Activated CD4-positive, alpha-beta T cell treated with anti-CD3 and anti-CD28 coated beads for 1 hour (primary cell): ENCODE data around the gene RCAN2.

Source experiments
- DNase-seq: peaks from one replicate; pipeline ENCODE4 v3.0.0-alpha.2; 2020

The RCAN2 gene

DNA sequence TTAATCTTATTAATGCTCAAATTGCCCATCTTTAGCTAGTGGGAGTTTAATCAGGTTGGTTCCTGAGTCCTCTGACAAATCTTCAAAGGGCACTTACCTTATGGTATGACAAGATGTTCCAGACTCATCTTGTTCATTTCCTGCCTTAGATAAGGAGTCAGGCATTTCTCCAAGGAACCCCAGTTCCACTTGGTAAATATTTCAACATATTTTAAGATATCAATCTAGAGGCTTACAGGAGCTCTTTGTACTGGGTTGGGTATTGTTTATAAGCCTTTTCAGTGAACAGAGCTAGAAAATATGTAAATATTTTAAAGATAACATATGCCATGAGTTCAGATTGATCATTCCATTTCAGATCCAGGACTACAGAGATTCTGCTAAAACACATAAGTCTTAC, 159.8 kb downstream of the RCAN2 start:
- DNase-seq, result no peak

DNA sequence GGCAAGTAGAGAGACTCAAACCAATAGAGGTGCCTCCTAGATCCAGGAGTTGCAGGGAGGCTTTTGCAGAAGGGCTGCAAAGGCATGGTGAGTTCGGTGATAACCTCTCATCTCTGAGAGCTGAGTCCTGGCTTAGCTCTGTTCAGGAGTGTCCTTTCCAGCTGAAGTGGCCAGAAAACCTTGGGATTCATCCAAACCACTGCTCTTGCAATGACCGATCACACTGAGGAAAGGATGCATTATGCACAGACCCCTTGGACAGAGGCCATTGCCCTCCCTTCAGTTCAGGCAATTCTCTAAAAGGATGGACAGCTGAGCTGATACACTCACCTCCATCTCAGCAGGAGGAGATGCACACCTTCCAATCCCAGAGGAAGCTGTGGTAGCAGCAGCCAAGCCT, 161.7 kb downstream of the RCAN2 start:
- no peak for DNase-seq

DNA sequence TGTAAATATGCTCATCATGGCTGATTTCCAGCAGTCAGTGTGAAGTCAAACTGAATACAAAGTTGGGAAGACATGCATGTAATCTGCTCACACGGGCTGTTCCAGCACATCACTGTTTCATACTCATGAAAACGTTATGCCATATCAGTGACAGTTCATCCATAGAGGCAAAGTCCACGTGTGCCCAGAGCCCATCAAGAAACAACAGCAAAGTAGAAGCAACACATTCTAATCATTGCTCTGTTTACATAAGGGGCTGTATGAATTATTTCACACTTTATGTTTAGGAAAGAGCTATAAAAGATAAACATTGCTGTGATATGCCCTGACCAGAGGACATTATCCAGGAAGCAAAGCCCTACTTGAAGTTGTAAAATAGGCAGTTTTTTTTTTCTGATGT, 163.5 kb downstream of the RCAN2 start:
- DNase-seq, result no peak

DNA sequence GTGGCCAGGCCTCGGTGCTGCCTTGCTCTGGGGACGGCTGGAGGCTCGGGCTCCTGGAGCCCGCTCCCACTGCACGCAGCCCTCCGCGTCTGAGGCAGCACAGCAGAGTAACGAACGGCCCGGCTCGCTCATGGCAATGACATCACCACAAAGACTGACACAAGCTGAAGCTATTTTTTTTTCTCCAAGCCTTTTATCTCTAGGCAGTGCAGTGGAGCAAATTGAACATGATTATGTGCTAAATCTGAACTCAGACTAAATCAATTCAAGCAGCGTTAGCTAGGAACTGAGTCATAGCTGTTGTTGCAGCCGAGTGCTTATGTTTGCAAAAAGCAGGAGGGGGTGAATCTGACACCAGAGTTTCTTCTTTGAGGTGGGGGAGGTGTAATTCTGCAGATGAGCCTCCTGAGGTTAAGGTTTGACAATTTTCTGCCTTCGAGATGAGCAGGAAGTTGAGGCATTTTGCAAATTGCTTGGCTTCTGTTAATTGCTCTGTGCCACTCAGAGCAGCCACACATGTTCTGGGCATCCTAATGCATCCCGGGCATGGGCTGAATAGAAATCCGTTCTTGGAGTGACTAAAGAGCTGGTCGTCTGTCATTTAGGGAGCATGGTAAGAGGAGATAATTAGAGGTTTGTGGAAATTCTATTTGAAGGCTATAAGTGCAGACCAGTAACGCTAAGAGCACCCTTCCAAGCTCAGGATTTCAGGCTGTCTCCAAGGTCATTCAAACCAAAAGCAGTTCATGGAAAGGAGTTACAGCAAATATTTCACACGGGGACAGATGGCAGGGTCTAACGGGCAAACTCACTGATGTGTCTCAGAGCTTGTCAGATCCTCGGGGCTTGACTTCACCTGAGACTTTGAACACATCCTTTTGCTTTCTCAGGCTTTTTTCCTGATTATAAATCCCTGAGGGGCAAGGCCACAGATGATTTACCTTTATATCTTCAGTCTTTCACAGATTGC, 165.4 kb downstream of the RCAN2 start:
- DNase-seq, result no peak

DNA sequence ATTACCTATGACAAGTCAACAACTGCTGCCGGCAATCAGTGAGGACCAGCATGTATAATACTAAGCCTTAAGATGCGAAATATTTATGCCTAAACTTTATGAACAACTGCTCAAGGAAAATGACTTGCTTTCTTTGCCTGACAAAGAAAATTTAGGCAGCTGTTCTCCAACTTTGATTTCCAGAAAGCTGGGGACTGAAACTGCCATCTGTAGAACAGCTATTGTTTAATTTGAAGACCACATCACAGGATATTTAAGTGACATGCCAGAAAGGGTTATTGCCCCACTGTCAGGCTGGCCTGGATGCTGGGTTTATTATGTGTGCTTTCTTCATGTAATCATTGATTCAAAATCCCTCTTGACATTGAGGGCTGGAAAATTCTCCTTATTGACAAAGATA, 166.5 kb downstream of the RCAN2 start:
- no peak for DNase-seq

DNA sequence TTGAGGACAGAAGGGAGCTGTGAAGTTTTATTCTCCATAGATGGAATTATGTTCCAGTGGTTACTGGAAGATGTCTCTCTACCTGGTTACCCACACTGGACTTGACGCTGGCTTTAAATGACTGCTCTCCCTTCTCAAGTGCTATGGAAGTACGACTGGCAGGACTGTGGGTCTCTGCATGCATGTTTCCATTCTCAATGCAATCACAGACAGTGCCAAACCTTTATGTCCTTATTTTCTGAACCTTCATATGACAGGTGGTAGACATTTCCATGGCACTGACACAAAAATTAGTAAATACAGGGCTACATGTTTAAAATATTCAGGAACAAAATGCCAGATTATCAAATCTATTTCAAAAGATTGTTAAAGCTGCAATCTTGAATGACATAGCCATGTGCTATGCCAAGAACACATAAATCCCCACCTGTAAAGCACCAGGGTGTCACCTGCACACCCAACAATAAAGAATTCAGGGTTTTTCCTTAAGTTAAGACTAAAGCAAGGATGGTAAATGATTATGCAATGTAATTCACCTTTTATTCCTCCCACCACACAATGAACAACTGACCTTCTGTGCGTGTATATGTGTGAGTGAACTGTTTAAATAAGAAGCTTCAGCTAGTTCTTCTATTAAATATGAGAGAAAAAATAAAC, 167.2 kb downstream of the RCAN2 start:
- no peak for DNase-seq

DNA sequence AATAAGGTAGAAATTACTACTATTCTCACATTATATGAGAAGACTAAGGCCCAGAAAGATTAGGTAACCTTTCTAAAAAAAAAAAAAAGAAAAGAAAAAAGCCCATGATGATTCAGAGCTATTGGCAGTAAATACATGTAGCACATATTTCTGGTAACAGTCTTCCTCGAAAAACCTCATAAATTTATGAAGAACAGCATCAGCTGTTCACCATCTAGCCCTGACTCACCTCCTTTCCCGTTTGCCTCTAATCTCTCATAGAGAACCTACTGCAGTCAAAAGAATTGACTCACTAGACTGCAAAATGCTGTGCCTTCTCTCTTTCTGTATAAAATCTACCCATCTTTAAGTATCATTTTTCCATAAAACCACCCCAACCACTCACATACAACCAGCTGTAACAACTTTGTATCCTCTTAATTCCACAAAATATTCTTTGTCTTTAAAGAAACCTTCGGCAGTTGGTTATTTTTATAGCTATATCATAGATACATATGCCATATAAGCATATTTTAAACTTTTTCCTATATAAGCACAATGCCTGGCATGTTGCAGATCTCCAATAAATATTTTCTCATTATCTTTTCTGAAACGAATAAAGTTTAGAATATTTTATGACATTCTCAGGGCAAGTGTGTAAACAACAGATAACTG, 167.8 kb downstream of the RCAN2 start:
- no peak for DNase-seq

DNA sequence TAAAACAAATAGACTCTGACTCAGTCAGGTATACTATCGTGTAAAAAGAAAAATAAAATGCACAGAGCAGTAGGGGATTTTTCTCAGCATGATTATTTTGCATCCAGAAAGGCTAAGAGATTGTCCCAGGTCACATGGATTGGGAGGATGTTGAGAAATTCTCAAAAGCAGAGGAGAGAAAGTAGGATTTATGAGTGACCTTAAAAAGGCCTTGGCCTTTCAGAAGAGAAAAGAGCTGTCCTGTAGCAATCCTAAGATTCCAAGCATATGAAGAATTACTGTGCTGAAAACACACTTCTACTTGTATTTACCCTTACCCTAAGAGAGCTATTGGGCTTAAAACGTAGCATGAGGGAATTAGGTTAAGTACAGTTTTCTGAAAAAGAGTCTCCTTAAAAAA, 170.7 kb downstream of the RCAN2 start:
- DNase-seq, result no peak

DNA sequence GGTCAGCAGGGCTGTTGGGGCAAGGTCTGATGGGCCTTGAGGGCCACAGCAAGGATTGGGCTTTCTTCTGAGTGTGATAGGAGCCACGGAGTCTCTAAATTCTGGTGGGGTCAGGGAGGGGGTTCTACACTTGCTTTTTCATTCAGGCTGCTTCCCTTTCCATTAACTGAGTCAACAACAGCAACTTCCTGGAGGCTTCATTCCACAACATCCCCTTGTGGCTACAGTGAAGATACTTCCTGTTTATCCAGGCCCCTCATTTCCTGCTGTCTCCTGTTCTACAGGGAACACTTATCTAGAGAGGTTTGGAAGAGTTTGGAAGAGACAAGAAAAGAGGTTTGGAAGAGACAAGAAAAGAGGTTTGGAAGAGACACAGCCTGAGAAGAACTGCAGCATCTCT, 175.7 kb downstream of the RCAN2 start:
- DNase-seq, result no peak

DNA sequence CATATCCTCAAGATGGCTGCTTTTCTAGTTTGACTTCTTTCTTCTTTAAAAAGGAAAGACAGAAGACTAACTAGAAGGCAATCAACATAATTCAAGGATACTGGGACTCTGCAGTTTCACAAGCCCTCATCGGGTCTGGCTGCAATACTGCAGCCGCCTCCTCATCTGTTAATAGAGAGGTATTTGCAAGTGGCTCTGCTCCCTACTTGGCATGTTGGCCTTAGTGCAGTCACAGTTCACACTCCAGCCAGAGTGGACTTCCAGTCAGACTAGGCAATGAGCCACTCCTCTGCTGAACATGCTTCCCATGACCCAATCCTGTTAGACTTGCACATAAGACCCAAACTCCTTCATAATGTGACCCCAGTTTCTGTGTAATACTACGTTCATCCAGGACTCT, 178.6 kb downstream of the RCAN2 start:
- DNase-seq, result no peak

DNA sequence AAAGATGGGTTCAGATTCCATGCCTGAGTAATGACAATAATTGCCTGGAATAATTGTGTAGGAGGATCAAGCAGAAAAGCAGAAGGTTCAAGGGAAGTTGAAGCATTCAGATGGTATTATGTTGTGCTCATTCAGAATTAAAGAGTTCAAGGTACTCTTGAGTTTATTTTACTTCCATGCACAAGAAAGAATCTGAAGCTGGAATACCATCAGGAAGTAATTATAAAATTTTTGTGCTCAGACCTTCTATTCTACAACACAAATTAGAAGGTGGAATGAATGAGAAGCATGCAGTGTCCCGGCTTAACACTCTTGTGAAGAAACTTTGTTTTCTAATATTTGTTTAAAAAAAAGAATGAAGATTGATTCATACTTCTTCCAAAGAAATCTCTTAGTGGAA, 181.1 kb downstream of the RCAN2 start:
- no peak for DNase-seq

DNA sequence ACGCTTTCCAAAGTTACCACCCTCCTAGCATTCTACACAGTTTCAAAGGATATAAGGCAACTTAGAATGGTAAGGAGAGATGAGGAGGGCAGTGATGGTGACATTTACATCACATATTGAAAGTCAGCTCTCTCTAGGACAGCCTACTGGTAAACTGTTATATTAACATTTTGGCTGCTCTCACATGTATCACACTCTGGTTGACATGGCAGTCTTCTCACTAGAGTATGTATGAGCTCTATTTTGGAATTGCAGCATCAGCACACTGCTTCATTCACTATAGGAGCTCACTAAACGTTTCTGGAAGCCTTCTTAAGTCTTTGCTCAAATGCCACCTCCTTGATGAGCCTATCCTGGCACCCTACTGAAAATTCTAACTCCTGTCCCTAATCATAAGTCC, 184.8 kb downstream of the RCAN2 start:
- DNase-seq, result no peak

DNA sequence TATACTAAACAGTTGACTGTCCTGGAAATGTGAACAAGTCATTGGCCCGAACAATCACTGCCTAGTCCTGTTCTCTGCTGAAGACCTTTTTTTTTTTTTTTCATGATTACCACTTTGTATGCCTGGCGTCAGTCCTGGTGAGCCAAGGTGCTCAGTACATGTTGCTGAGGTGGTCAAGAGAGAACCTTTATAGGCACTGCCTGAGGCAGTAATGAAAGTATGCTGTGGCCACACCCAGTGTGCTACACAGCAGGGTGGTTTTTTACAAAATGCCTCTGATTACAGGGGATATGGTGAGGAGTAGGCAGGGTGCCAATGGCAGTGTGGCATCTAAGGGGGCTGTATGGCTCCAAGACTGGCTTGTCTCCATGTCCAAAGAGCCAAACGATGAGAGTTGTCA, 185.4 kb downstream of the RCAN2 start:
- no peak for DNase-seq

DNA sequence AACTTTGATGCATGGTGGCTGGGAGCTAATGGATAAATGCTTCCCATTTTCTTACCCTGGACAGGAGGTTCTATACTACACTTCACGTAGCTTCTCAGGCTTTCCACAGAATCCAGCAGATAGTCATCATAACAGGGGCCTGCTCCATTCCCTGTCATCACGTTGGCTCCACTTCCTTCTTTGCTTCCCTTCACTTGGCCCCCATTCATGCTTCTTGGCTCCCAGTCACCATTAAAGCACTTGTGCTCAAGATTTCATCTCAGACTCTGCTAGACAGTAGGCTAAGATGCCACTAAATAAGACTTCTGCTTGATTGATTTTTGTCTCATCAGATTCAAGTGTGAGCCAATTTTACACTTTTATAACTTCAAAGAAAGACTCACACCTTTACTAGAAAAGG, 186.0 kb downstream of the RCAN2 start:
- no peak for DNase-seq

DNA sequence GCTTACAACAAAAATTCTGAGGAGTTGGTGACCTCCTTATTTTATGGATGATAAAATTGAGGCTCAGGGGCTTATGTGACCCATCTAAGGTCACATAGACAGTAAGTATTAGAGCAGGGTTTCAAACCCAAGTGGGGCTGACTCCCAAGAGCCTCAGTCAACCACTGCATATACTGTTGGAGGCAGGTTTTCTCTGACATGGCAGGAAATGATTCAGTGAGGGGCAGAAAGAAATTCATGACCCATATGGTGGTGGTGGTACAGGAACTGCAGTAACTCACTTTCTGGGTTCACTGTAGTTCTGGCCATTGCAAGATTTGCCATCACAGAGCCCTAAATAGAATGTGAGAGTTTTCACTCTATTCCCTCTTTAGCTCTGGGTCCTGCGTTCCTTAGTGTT, 188.4 kb downstream of the RCAN2 start:
- no peak for DNase-seq

DNA sequence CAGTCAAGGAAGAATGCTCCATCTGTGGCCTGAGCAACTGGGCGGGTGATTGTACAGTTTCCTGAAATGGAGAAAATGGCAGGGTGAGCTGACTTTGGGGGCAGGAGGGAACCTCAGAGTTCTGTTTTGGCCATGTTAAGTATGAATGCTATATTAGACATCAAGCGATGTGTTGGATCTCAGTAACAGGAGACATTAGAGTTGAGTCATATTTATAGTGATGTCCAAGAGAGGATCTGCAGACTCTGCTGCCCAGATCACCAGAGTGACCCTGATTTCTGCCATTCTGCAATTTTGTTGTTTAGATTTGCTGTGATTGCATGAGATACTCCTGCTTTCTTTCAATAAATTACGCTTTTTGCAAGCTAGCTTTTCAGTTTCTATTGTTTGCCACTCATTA, 189.1 kb downstream of the RCAN2 start:
- DNase-seq, result no peak

DNA sequence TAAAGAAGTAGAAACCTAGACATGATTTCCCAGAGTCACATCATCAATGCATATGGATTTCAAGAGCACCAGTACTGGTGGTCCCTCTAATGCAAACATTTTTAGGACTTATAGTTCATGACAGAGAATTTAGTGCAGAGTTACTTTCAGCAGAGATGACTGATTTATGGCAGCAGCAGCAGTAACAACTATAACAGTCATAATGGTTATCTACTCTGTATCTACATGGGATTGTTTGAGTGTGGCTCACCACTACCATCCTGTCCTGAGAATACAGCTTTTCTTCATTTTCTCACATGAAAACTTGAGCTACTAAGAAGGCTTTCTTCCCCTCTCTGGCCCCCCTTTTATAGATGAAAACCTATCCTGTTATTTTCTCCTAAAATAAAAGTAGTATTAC, 192.0 kb downstream of the RCAN2 start:
- DNase-seq, result no peak

DNA sequence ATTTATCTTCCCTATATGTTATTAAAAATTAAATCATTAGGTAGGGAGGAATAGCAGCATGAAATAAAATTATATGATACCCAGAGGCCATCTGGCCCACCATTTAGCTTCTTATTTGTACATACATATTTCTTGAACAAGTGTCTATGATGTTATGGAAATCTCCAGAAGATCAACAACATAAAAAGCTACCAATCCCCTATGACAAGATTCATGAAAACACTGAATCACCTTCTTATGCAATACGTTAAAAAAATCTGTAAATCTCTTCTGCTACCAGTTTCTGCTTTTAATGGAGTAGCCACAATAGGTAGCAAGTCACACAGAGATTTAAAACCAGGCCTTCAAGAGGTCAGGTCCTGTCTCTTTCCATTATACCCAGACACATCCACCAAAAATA, 194.7 kb downstream of the RCAN2 start:
- no peak for DNase-seq

DNA sequence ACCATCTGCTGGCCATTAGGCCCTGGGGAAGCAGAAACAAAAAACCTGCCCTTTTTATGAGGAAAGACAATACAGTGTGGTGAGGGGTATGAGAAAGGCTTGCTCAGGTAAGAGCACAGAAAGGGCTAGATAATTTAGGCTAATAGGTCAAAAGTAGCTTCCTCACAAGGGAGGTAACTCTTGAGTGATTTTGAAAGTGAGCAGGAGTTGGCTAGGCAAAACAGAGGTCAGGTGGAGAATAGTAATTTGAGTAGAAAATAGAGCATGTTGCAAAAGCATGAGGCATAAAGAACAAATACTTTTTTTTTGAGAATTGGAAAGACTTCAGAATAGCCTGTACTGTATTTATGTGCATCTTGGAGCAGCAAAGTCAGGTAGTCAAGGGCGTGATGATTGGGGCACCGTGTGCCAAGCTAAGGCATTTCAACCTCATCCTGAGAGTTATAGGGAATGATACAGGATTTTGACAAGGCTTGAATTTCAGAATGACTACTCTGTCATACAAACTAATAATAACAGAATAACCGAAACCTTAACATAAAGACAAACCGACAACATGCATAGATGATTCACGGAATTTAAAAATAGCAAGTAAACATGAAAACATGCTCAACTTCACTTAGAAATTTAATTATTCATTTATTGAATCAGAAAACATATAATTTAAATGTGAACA, 197.5 kb downstream of the RCAN2 start:
- DNase-seq, result no peak

DNA sequence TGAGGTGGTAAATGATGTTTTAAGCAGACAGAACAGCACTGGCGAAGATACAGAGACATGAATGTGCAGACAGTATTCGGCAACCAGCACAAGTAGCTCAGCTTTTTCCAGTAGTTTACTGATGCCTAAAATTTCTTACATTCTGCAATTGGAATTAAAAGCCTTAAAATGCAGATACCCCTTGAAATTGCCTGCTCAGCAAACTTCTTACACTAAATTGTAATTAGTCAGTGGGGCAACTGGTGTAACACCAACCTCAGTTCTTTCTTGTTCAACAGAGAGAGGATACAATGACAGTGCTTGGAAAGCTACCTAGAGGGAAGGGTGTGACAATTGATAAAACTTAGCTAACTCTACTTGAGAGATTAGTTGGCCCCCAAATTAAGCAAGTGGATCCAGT, 199.4 kb downstream of the RCAN2 start:
- DNase-seq, result no peak

DNA sequence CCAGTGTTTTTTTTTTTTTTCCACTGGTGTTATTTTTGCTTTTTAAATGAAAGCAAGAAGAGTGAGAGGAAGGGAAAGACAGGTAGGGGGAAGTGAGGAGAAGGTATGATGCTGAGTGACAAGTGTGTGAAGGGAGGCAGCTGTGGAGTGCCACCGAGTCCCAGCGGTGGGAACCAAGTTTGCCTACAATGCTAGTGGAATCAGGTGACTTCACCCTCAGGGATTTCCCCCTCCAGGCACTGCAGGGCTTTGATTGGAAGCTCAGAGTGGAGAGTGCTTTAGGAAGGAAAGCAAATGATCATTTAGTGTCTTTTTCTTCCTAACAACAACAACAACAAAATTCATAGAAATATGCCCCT, 200.0 kb downstream of the RCAN2 start:
- no peak for DNase-seq

DNA sequence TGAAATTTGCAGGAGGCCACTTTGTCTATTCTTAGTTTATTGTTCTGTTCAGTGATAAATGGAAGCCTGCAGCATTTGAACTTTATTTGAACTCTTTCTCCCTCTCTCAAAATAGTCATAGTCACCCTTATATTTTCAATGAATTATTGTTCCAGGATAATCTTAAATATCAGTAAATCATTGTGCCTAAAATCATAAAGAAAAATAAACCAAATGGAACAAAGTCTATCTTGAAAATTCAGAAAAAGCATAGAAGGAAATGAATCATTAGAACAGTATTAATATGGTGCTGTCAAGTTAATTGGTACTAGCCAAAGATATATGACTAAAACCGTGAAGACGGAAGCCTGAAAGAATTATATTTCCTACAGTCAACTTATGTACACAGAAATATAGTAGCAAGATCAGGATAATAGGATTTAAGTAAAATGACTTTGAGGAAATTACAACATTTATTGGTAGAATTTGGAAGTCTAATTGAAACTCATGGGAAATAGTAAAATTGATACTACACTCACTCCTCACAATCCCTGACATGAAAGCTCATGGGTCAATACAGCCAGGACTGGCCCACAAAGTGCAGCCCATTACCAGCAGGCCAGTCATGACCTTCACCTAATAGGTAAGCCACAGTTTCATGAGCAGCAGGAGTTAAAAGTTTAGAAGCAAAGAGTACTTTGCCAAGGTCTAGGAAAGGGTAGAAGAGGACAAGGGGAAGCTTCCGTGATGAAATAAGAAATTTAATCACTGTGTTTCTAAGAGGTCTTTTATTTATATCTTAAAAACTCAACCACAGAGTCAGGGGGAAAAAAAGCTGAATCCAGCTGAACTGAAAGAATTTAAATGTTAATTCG, 200.6 kb downstream of the RCAN2 start:
- no peak for DNase-seq

DNA sequence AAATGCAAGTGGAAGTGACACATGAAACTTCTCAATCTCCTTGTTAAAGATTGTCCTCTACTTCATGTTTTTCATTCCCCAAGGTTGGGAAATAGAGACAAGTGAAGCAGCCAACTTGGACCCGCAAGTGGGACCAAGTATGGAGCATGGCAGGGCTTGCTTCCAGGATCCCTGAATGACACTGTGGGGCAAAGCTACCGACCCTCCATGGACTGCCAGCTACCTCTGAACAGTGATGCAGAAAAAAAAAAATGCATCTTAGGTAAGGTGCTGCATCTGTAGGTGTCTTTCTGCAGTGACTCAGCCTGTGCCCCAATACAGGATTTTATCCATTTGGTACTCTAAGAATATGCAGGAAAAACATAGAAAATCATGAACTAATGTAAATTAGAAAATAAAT, 201.4 kb downstream of the RCAN2 start:
- no peak for DNase-seq
